ENCODE results near the gene LOX.

- TF ChIP-seq, protein P1, sequence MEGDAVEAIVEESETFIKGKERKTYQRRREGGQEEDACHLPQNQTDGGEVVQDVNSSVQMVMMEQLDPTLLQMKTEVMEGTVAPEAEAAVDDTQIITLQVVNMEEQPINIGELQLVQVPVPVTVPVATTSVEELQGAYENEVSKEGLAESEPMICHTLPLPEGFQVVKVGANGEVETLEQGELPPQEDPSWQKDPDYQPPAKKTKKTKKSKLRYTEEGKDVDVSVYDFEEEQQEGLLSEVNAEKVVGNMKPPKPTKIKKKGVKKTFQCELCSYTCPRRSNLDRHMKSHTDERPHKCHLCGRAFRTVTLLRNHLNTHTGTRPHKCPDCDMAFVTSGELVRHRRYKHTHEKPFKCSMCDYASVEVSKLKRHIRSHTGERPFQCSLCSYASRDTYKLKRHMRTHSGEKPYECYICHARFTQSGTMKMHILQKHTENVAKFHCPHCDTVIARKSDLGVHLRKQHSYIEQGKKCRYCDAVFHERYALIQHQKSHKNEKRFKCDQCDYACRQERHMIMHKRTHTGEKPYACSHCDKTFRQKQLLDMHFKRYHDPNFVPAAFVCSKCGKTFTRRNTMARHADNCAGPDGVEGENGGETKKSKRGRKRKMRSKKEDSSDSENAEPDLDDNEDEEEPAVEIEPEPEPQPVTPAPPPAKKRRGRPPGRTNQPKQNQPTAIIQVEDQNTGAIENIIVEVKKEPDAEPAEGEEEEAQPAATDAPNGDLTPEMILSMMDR (conservative IDR thresholded peaks at IDR 0.05; ENCODE audit: low read depth, low read length), result no peak
- TF ChIP-seq EZH2 (IDR thresholded peaks at IDR 0.05; ENCODE audit: borderline replicate concordance, low read depth, low read length, poor library complexity, severe bottlenecking), result no peak
These were observed 5.5 kb upstream of the LOX start for GRCh38 chr5:122083535-122083934.

All from A673 (cell line).